ENCODE data around the gene RNU5B-1.
"Not testable (repeated sequence)": the region's sequence is repeated elsewhere in the genome, so short reads cannot be mapped to it uniquely, and the experiment has no call there.

RNU5B-1 gene

DNA sequence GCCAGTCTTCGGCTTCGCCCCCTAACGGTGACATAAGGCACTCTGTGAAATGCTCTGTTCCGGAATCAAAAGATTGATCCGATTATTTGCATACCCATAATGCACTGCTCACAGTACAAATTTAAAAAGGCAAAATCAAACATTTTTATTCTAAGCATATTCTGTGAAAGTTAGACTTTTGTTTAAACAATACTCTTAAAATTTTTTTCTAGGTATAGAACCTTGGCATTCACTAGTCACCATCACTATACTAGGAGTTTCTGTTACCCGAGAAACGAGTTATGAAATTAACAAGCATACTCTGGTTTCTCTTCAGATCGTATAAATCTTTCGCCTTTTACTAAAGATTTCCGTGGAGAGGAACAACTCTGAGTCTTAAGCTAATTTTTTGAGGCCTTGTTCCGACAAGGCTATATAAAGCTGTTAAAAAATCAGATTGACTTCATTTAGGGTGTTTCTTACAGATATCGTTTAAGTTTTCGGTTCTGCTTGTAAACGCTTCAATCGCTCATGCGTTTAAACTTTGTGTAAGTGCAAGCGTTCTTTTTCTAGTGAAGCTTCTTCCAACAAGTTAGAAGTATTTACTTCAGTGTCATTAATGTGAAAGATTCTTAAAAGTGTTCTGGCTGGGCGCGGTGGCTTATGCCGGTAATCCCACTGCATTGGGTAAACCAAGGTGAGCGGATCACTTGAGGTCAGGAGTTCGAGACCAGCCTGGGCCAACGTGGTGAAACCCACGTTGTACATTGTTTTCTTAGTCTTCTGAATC, at the start of gene RNU5B-1:
RNU5B-1 (plus strand) TSS at position 297 of the 769 bp plus-strand sequence.
- peak; percentile 86 to 92 for DNase-seq

GRCh38 chr15:65254758-65255157, 49.7 kb upstream of the RNU5B-1 start:
- DNase-seq = no peak

DNA sequence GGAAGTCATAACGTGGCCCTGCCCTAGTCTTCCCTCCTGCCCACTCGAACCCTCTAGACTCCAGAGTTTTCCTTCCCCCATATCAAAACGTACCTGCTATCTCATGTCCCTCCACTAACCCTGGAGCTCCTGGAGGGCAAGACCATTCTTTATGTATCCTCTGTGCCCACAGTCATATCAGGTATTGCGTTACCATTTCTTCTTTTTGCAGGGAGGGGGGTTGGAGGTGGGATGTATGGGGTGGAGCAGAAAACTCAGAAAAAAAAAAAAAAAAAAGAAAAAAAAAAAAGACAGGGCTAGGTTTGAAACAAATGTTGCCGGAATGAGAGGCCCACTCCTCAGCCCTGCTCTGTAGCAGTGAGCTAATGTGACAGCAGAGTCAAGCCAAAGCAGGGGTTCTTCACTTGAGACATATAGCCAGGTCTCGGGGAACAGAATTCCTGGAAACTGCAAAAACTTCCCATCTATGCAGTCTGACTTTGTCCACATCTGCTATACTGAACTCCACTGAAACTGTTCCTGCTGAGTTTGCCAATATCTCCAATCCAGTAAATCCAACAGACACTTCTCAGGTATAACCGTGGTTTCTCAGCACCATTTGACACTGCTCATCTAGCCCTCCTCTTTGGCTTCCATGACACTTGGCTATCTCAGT, 48.9 kb upstream of the RNU5B-1 start:
- no peak for DNase-seq

- no peak for DNase-seq
Observed at GRCh38 chr15:65258375-65259262, 45.9 kb upstream of the RNU5B-1 start.

GRCh38 chr15:65259367-65259797, 45.1 kb upstream of the RNU5B-1 start:
- no peak for DNase-seq

- no peak for DNase-seq
Observed at GRCh38 chr15:65260968-65261367, 43.5 kb upstream of the RNU5B-1 start.

GRCh38 chr15:65263313-65263712, 41.2 kb upstream of the RNU5B-1 start:
- no peak for DNase-seq

DNA sequence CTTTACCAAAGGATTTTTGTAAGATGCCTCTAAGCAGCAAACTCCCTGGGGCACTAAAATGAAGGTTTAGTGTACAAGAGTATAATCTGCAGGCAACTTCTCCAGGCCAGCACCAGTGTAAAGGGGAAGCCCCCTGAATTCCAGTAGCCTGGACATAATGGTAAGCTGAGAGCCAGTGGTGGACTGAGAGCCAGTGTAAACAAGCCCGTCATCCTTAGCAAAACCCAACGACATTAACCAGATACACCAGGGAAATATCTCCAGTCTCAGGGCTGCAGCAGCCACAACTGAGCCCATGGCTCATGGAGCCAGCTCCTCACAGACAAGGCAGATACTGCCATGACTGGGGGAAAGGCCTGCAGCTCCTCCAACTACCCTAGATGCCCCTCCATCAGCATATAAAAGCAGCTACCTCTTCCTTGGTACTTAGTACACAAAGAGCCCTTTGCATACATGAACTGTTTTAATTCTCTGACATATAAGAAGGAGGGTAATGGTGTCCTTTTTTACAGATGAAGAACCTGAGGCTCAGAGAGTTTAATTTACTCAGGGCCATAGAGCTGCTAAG, 39.5 kb upstream of the RNU5B-1 start:
- DNase-seq = no peak

DNA sequence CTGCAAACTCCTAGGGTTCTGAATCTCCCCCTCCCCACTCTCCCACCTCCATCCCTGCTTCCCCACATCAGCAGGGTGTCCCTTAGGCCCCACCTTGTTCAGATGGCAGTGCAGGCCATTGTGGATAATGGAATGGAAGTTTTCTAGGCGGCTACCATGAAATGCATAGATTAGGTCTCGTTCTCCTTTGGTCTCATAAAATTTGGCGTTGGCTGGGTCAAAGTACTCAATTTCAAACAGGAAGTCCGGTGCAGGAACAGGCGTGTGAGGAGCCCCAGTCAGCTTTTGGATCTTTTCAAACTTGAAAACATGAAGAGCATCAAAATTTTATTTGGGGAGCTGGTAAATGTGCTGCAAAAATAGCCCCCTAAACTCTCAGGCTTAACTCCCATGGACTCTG, 38.0 kb upstream of the RNU5B-1 start:
- no peak for DNase-seq

DNA sequence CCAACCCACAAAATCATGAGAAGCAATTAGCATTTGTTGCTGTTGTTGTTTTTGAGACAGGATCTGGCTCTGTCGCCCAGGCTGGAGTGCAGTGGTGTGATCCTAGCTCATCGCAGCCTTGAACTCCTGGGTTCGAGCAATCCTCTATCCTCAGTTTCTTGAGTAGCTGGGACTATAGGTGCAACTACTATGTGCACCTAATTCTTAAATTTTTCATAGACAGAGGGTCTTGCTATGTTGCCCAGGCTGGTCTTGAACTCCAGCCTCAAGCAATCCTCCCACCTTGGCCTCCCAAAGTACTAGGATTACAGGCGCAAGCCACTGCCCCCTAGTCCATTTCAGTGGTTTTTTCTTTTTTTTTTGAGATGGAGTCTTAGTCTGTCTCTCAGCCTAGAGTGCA, 36.1 kb upstream of the RNU5B-1 start:
- no peak for DNase-seq

GRCh38 chr15:65270811-65271545, 33.5 kb upstream of the RNU5B-1 start:
- DNase-seq = not testable (repeated sequence)

- DNase-seq = no peak
Observed at GRCh38 chr15:65275104-65275727, 29.3 kb upstream of the RNU5B-1 start.

DNA sequence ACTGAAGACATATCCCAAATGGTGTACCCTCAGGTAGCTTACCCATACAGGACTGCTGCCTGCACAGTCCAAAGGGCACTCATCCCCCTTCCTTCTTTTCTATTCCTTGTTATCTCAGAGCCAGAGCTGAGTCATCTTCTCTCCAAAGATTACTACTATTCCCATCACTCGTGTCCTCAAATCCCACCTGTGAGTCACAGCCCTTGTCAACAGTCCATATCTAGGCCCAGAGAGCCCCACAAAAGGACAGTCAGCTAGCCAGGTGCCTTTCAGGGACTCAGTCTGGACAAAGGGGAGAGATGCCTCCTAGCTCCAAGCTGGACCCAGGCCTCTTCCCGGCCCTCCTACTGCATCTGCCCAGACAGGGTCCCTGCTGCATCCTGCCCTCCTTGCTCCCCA, 28.8 kb upstream of the RNU5B-1 start:
- DNase-seq = no peak

DNA sequence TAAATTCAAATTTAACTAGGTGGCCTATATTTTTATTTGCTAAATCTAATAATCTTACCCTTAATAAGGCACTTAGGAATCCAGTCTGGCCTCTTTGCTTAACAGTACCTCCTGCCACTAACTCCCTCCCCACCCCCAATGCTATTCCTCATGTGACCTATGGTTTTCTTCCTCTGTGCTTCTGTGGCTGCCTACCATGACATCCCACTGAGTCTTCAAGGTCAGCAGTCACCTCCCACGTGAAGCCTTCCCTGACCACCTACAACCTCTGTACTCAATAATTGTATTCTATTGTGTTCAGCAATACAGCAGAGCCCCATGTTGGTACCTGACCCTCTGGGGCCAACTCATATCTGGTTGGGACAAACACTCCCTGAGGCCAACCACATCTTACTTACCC, 27.5 kb upstream of the RNU5B-1 start:
- DNase-seq = no peak

DNA sequence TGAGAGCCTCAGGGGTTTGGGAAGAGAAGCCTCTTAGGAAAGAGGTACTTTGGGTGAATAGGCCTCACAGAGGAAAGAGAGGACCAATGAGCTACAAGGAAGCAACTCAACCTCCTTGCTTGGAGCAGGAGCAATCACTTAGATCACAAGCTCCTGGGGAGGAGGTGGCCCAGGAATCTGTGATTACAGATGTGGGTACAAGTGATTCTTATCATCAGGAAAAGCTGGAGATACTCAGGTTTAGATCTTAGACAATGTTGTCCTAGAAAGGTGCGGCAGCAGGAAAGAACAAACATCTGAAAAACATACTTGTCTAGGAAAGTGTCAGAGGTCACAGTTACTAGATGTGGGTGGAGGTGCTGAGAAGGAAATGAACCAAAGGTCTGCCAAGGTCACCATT, 26.0 kb upstream of the RNU5B-1 start:
- DNase-seq = no peak

DNA sequence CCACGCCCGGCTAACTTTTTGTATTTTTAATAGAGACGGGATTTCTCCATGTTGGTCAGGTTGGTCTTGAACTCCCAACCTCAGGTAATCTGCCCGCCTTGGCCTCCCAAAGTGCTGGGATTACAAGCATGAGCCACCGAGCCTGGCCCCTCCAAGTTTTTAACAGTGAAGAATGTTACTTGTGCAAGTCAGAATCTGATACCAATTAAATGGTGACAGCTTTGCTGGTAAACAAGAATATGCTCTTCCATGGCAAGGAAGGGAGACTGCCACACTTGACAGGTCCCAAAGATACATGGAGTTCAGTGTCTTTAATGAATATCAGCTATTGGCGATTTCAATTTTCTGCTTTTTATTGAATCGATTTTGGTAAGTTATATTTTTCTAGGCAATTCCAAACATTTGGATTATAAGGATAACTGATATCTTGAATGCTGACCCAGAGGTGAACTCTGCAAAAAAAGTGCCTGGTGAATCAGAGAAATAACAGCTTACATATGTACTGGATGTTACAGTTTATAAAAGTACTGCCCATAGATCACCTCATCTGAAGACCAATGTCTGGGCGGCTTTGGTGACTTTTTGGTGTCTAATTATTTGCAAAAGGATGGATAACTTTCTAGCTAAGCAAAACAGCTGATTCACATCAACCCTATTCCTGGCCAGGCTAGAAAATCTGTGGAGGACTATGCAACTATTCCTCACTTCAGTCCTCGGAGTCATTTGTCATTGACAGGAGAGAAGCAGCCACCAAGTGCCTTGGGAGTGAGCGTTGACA, 19.0 kb upstream of the RNU5B-1 start:
- no peak for DNase-seq

DNA sequence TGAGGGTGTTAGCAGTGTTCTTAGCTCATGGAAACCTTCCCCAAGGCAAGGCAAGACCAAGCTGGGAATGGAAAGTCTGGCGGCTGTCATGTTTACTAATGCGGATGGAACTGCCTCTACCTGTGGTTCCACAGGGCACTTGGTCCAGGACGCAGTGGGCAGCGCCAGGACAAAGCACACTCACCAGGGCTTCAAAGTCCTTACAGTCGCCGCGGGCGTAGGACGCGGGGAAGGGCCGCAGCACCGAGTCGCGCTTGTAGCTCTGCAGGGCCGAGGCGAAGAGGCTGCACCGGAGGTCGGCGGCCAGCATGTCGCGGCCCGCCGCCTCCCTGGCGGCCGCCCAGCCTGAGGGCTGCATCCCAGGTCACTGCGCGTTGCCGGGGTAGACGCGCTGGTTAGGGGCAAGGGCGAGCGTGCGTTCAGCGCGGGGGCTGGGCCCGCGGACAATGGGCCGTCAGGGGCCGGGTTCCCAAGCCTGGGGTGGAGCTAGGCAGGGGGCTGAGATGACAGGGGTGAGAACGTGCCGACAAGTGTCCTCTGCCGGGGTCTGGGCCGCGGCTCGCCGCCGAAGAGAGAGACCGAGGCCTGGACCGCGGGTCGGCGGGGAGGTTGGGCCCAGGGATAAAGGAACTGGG, 18.3 kb upstream of the RNU5B-1 start:
- DNase-seq = no peak

GRCh38 chr15:65286704-65287519, 17.6 kb upstream of the RNU5B-1 start, which contains the start of gene PARP16:
Gene PARP16 (minus strand): TSS chr15:65286883. CDS start chr15:65286426, 457 bp downstream.
- peak; percentile 94 to 95 for DNase-seq

GRCh38 chr15:65287520-65287855, 17.0 kb upstream of the RNU5B-1 start:
- DNase-seq = no peak
